OCI-M2 (cell line): Measurements from ENCODE around the gene ASCL5.

ENCODE experiments used
- DNase-seq: peaks from one replicate; lab custom pipeline; 2025; ENCODE audit not compliant: unreplicated experiment; lab: John Stamatoyannopoulos, UW

Gene ASCL5

GRCh38 chr1:201153474-201154388, 26.7 kb upstream of the ASCL5 start:
- DNase-seq: no peak

GRCh38 chr1:201149400-201149799, 22.4 kb upstream of the ASCL5 start:
- no peak for DNase-seq

GRCh38 chr1:201147396-201148015, 20.5 kb upstream of the ASCL5 start:
- DNase-seq: no peak

GRCh38 chr1:201146626-201147390, 19.8 kb upstream of the ASCL5 start:
- DNase-seq: no peak

- no peak for DNase-seq
These were observed 18.8 kb upstream of the ASCL5 start for GRCh38 chr1:201145816-201146215.

GRCh38 chr1:201145132-201145531, 18.1 kb upstream of the ASCL5 start:
- DNase-seq: no peak

- no peak for DNase-seq
These were observed 17.7 kb upstream of the ASCL5 start for GRCh38 chr1:201144701-201145100.

GRCh38 chr1:201143726-201144635, 17.0 kb upstream of the ASCL5 start:
- no peak for DNase-seq

- no peak for DNase-seq
These were observed 16.1 kb upstream of the ASCL5 start for GRCh38 chr1:201142849-201143725.

- DNase-seq: no peak
These were observed 15.2 kb upstream of the ASCL5 start for GRCh38 chr1:201142011-201142848.

- no peak for DNase-seq
These were observed 14.4 kb upstream of the ASCL5 start for GRCh38 chr1:201141418-201141817.

- no peak for DNase-seq
These were observed 13.9 kb upstream of the ASCL5 start for GRCh38 chr1:201140941-201141260.

GRCh38 chr1:201140235-201140940, 13.4 kb upstream of the ASCL5 start:
- no peak for DNase-seq

- no peak for DNase-seq
These were observed 12.8 kb upstream of the ASCL5 start for GRCh38 chr1:201139756-201140155.

GRCh38 chr1:201139306-201139705, 12.3 kb upstream of the ASCL5 start:
- DNase-seq: no peak

GRCh38 chr1:201138311-201138840, 11.4 kb upstream of the ASCL5 start:
- no peak for DNase-seq

GRCh38 chr1:201137579-201138310, 10.8 kb upstream of the ASCL5 start:
- no peak for DNase-seq
